Measurements from ENCODE around the gene BMP7. TPM values are rescaled to one million over a fixed set of nuclear protein-coding genes. Genes with fewer than 3 reads are reported as not detected.

Gene BMP7
- total and polyA plus RNA-seq, 2 of the 8 experiments (the other 6 are each of a cell fraction or from before 2014, with no cell fraction given): 9.2 to 14.7 TPM

DNA sequence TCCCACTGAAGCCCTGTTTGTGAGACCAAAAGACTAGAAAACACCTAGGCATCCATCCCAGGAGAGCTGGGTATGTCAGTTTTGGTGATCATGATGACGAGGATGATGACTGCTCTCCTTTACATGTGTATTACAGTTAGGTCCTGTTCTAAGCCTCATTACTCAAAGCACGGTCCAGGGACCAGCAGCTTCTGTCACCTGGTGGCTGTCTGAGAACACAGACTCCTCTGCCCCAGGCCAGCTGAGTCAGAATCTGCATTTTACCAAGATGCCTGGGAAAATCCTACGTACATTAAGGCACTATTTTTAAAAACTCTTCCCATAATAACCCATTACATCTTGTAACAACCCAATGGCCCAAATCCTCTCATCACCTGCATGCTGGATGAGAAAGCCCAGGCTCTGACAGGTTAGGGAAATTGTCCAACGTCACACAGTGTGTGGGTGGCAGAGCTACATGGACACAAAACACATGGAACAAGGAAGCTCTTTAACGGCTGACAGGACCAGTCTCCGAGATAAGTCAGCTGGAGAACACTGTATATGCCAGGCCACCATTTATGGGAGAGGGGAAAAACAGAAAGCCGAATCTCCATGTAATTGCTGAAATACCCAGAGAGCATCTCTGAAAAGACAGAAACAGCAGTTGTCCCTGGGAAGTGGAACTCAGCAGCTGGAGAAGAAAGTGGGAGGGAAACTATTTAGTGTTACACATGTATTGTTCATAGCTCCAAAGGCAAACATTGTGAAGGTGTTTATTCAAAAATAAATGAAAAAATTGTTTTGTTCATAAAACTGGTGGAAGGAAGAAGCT lies 65.4 kb downstream of the BMP7 start (continued):
- TF ChIP-seq, protein P1, sequence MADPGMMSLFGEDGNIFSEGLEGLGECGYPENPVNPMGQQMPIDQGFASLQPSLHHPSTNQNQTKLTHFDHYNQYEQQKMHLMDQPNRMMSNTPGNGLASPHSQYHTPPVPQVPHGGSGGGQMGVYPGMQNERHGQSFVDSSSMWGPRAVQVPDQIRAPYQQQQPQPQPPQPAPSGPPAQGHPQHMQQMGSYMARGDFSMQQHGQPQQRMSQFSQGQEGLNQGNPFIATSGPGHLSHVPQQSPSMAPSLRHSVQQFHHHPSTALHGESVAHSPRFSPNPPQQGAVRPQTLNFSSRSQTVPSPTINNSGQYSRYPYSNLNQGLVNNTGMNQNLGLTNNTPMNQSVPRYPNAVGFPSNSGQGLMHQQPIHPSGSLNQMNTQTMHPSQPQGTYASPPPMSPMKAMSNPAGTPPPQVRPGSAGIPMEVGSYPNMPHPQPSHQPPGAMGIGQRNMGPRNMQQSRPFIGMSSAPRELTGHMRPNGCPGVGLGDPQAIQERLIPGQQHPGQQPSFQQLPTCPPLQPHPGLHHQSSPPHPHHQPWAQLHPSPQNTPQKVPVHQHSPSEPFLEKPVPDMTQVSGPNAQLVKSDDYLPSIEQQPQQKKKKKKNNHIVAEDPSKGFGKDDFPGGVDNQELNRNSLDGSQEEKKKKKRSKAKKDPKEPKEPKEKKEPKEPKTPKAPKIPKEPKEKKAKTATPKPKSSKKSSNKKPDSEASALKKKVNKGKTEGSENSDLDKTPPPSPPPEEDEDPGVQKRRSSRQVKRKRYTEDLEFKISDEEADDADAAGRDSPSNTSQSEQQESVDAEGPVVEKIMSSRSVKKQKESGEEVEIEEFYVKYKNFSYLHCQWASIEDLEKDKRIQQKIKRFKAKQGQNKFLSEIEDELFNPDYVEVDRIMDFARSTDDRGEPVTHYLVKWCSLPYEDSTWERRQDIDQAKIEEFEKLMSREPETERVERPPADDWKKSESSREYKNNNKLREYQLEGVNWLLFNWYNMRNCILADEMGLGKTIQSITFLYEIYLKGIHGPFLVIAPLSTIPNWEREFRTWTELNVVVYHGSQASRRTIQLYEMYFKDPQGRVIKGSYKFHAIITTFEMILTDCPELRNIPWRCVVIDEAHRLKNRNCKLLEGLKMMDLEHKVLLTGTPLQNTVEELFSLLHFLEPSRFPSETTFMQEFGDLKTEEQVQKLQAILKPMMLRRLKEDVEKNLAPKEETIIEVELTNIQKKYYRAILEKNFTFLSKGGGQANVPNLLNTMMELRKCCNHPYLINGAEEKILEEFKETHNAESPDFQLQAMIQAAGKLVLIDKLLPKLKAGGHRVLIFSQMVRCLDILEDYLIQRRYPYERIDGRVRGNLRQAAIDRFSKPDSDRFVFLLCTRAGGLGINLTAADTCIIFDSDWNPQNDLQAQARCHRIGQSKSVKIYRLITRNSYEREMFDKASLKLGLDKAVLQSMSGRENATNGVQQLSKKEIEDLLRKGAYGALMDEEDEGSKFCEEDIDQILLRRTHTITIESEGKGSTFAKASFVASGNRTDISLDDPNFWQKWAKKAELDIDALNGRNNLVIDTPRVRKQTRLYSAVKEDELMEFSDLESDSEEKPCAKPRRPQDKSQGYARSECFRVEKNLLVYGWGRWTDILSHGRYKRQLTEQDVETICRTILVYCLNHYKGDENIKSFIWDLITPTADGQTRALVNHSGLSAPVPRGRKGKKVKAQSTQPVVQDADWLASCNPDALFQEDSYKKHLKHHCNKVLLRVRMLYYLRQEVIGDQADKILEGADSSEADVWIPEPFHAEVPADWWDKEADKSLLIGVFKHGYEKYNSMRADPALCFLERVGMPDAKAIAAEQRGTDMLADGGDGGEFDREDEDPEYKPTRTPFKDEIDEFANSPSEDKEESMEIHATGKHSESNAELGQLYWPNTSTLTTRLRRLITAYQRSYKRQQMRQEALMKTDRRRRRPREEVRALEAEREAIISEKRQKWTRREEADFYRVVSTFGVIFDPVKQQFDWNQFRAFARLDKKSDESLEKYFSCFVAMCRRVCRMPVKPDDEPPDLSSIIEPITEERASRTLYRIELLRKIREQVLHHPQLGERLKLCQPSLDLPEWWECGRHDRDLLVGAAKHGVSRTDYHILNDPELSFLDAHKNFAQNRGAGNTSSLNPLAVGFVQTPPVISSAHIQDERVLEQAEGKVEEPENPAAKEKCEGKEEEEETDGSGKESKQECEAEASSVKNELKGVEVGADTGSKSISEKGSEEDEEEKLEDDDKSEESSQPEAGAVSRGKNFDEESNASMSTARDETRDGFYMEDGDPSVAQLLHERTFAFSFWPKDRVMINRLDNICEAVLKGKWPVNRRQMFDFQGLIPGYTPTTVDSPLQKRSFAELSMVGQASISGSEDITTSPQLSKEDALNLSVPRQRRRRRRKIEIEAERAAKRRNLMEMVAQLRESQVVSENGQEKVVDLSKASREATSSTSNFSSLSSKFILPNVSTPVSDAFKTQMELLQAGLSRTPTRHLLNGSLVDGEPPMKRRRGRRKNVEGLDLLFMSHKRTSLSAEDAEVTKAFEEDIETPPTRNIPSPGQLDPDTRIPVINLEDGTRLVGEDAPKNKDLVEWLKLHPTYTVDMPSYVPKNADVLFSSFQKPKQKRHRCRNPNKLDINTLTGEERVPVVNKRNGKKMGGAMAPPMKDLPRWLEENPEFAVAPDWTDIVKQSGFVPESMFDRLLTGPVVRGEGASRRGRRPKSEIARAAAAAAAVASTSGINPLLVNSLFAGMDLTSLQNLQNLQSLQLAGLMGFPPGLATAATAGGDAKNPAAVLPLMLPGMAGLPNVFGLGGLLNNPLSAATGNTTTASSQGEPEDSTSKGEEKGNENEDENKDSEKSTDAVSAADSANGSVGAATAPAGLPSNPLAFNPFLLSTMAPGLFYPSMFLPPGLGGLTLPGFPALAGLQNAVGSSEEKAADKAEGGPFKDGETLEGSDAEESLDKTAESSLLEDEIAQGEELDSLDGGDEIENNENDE (IDR thresholded peaks at IDR 0.05; ENCODE audit: insufficient replicate concordance, low read length): no peak
- TF ChIP-seq SUZ12 (IDR thresholded peaks at IDR 0.05; ENCODE audit: low read length) (no peak), FOSL1 (IDR thresholded peaks at IDR 0.05; ENCODE audit: insufficient read depth, low read depth, low read length) (no peak), POLR2AphosphoS5 (IDR thresholded peaks at IDR 0.05; ENCODE audit: low read depth, low read length) (no peak), EZH2 (IDR thresholded peaks at IDR 0.05; ENCODE audit: low read depth, low read length, severe bottlenecking) (no peak), BRCA1 (IDR thresholded peaks at IDR 0.05; ENCODE audit: low read depth, low read length) (no peak), TEAD4 (IDR thresholded peaks at IDR 0.05; ENCODE audit: low read depth, low read length) (no peak)

All from H1 (cell line).